GM21526 (cell line): ENCODE results near the gene IGF1R.

Experiments
- ATAC-seq: cut with Tn5 transposase; IDR thresholded peaks from one replicate; pipeline ENCODE4 v1.9.1; 2021; ENCODE audit warnings: moderate library complexity; ENCODE audit not compliant: unreplicated experiment, low FRiP score

IGF1R gene

DNA sequence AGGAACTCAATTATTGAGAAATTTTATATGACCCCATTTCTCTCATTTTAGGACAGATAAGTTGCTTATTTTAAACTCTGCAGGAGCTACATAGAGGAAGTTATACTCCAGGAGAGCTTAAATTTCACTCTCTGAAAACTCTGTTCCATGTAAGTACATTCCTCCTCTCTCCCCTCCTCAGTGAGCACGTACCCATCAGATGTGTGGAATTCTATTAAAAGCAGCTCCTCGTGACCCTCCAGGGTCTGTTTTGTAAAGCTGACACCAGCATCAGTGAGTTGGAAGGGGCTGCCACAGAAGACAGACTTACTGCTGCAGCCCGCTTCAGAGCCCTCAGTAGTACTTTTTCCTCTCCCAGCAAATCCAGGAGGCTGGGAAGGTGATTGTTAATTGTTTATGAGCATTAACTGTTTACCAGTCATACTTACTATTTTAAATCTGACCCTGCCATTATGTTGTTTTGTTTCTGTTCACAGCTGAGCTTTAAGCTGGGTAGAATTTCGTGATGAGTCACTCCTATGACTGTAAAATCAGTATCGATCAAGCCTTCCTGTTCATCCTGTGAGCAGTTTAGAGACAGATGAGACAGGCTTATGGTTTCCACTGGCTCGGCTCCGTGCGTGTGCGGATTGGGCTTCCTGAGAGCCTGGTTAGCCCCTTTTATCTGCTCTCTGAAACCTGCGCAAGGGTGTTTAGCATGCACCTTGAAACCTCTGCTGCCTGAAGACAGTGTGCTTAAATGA is 20.4 kb downstream of the IGF1R start:
- ATAC-seq: peak; percentile 64

DNA sequence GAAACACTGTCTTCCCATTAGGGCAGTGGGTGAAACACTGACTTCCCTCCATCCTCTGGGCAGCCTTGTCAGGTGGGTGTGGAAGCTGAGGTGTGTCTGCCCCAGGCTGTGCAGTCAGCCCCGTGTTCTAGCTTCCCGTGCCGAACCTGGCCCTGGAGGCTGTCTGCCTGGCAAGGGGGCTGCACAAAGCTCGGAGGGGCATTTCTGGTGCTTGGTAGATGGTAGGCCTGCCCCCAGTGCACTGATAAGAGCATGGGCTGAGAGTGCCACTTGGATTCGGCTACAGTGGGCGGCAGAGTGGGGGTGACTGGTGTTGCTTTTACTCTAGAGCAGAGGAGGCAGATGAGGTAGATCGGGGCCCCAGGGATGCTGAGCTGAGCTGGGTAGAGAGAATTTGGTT is 21.3 kb downstream of the IGF1R start:
- ATAC-seq: no peak

DNA sequence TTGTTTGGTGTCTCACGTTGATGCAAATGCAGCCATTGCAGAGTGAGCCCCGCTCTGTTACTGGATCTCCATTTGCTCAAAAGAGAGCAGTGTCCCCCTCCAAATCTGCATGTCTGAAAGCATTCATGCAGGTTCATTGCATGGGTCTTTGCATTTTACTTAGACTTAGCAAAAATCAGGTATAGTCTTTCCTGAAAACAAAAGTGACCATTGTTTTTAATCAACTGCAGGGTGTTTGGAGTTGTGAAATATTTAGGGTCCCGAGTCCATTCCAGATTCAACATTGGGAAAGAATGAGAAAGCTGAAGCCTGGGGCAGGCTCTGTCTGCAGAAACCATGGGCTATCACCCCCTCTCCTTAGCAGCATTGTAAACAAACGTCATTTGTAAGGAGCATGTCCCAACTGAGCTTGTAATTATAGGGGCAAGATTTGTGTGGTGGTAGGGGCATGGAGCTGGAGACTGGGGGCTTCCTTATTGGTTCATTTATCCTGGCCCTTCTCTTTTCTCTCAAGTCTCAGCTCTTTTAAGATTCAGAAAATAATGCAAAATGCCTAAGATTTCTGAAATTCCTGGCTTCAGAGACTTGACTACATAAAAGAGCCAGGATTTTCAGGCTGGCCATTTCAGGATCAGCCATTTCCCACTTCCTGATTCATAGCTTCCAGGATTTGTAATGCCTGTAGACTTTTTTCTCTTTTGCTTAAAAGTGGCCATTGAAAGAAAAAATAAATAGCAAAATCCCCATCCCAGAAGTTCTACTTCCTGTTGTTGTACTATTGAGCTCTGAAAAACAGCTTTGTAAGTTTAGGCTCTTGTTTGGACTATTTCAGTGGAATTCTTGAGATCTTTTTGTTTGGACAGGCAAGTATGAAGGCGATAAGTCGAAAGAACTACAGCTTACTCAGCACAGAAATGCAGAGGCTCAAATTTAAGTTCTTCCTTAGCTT is 23.0 kb downstream of the IGF1R start:
- ATAC-seq: no peak

DNA sequence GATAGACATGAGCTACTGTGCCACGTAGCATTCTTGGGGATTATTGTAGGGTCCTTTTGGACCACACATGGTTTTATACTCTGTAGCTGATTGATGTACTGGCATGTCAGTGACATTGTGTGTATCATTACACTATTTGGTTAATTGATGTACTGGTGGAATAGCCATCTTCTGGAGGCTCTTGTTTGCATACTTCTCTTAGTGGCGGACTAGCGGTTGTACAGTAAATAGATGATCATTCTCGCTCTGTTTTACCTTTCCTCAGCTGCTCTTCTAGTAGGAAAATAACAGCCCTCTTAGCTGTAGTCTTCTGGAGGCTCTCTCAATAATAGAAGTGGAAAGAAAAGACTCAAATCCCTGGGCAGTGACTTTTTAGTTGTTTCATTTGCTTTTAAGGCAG is 24.8 kb downstream of the IGF1R start:
- no peak for ATAC-seq

DNA sequence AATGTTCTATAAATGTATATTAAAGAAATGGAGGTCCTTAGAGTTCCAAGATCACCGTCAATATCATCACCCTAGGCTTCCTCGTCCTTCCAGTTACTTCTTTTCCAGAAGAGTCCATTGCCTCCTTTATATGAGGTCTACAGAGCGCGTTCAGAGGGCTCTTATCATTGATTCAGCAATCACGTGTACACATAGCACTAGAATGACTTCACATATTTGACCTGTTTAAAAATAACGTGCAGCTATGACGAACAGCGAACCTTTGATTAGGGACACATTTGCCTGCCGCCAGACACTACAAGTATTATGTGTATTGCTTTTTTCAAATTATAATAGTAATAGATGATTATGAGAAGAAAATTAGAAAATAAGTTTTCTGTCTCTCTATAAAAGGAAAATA is 26.0 kb downstream of the IGF1R start:
- no peak for ATAC-seq

- ATAC-seq: no peak
Measured at GRCh38 chr15:98676586-98677270, 28.4 kb downstream of the IGF1R start.

DNA sequence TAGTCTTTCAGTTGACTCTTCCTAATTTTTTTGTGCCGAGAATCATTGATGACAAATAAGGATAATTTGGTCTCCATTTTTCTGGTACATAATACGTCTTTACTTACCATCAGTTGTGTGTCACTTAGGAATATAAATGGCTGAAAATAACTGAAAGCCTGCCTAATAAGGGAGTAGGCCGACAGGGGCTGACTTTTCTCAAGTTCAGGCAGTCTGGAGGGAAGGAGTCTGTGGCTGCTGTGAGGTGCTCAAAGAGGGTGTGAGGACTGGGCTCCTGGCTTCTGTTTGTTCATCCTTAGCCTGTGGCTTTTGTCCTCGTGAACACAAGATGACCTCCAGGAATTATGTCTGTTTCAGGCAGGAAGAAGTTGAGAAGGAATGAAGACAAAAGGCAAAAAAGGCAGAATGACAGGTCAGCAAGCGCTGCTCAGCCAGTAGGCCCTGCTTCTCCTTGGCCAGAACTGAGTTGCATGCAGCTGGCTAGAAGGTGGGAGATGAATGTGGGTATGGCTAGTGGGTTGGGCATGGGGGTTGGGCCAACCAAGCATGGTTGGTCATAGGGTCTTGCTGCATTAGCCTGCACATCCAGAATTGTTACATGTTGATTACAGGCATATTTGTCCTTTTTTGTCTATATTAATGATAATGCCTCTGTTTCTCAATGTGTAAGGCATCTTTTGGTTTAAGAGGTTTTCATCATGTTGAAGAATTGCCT is 29.2 kb downstream of the IGF1R start:
- ATAC-seq: no peak

DNA sequence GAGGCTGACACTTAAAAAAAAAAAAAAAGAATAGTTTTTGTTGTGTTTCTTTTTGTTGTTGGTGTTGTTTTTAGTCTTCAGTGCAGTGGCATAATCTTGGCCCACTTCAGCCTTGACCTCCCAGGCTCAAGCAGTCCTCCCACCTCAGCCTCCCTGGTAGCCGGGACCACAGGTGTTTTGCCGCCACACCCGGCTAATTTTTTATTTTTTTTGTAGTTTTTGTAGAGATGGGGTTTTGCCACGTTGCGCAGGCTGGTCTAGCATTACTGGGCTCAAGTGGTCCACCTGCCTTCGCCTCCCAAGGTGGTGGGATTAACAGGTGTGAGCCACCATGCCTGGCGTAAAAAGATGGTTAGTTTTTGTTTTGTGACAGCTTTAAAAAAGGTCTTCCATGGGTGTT is 30.1 kb downstream of the IGF1R start:
- ATAC-seq: no peak

DNA sequence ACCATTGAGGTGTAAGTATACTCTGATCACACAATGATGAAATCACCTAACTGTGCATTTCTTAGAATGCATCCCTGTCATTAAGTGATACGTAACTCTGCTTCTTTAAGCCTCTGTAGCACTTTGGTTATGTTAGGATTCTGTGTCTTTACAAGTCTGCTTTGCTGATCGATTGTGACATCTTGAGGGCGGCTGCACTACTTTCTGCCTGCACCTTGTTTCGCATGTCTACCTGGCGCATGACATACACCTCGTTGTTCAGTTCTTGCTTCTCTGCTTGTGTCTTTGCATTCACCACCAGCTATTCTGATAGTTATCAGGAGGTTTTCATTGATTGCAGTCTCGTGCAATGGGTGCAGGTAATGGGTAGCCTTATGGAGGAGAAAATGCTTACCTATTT is 32.7 kb downstream of the IGF1R start:
- no peak for ATAC-seq

- ATAC-seq: no peak
Measured at GRCh38 chr15:98682992-98683701, 34.8 kb downstream of the IGF1R start.

- no peak for ATAC-seq
Measured at GRCh38 chr15:98683831-98684230, 35.5 kb downstream of the IGF1R start.

DNA sequence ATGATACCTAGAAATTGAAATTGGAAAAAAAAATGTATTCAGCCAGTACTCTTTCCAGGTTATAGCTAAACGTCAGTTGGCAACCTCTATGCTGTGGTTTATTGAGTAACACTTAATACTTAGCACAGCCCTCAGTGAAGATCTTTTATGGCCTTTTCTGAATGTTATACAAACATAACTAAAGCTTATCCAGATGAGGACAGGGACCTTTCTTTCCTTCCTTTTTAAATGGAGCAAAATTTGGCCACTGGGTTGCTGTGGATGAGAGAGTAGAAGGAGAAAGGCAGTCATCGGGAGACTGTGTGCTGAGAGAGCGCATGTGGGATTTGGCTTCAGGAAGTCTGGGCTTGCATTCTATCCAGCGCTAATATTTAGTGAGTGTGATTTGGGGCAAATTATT is 36.1 kb downstream of the IGF1R start:
- ATAC-seq: no peak

DNA sequence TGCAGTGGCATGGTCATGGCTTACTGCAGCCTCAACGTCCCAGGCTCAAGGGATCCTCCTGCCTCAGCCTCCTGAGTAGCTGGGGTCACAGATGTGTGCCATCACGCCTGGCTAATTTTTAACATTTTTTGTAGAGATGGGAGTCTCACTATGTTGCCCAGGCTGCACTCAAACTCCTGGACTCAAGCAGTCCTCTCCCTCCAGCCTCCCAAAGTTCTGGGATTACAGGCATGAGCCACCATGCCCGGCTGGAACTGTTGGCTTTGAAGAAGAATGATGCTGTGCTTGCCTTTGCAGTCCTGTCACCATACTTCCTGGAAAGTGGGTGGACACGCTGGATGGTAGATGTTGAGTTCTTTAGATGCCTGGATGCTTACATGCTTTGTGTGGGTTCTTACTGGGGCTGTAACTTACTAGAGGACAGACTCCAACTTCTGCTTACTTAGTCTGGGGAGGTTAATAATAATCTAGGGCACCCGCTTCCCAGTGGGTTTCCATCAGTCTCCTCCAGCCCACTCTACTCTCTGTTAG is 36.7 kb downstream of the IGF1R start:
- no peak for ATAC-seq

DNA sequence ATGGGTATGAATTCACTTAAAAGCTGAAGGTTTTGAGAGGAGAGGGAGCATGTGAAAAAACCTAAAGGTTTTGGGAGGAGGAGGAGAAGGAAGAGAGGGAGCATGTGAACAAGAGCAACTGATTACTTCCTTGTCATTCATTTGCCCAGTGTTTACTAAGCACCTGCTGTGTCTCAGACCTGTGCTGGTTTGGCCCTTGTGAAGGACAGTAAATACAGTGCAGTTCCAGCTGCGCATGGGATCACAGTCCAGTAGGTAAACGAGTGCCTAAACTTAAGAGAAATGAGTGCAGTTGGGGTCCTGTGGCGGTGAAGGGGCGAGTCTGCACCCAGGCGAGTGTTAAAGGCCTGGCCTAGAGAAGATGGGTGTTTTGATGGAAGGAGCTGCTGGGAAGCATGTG is 38.6 kb downstream of the IGF1R start:
- ATAC-seq: no peak

DNA sequence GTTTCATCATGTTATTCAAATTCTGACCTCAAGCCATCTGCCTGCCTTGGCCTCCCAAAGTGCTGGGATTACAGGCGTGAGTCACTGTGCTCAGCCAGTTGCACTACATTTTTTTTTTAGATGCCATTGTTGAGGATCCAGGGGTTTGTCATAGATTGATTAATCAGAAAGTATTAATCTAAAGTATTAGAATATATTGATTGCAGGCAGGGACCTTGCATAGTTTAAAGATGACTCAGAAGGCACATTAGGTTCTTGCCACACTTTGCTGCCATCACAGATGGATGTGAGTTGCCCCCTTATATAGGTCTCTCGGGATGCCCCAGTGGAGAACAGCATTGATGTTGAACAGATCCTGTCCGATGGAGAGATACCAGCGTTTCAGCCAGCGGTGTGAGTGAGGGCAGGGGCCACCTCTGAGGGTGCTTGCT is 41.1 kb downstream of the IGF1R start:
- no peak for ATAC-seq

DNA sequence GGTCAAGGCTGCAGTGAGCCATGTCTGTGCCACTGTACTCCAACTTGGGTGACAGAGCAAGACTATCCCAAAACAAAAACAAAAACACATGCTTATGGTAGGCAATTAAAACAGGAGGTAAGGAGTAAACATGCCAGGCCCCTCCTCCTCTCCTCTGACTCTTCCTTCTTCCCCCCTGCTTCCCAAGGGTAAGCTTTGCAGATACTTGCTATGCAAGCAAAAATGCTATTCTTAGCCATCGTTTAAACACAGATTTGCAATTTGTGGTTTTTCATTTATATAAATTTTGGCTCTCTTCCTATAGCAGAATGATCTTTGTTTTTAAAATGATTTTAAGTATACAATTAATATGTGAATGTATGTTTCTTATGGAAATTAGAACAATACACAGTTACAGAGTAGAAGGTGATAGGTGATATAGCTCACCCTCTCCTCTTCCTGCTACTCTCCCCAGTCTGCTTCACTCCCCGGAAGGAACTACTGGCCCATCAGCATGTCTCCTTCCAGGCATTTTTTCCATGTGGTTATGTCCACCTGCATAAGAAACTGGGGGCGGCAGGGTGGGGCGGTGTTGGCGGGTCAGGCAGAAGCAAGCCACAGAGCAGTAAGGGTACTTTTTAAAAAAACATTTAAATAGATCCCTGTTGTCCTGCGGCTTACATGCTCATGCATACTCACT is 42.1 kb downstream of the IGF1R start:
- no peak for ATAC-seq

DNA sequence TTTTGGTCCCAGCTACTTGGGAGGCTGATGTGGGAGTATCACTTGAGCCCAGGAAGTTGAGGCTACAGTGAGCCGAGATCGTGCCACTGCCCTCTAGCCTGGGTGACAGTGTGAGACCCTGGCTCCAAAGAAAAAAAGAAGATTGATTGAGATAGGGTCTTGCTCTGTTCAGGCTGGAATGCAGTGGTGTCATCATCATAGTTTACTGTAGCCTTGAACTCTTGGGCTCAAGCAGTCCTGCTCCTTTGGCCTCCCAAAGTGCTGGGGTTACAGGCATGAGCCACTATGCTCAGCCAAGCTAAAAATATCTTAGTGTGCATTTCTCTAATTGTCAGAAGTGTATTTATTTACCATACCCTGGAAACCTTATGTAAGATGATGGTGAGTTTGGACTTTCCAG is 43.9 kb downstream of the IGF1R start:
- ATAC-seq: no peak

DNA sequence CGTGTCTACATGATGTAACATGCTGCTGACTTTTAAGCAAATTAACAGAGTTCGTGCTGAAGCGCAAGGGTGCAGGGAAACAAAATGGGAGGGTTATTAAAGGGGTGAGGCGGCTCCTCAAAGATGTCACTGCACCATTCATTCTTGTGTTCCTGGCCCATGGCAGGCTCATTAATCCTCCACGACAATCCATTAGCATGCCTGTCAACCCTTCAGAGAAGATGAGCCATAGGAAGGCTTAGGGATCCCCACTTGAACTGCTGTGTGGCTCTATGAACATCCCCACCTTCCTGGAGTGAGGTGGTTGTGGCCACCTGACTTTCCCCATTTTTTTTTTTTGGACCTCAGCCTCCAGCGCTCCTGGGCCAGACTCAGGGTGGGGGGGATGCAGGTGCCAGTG is 45.8 kb downstream of the IGF1R start:
- ATAC-seq: no peak

DNA sequence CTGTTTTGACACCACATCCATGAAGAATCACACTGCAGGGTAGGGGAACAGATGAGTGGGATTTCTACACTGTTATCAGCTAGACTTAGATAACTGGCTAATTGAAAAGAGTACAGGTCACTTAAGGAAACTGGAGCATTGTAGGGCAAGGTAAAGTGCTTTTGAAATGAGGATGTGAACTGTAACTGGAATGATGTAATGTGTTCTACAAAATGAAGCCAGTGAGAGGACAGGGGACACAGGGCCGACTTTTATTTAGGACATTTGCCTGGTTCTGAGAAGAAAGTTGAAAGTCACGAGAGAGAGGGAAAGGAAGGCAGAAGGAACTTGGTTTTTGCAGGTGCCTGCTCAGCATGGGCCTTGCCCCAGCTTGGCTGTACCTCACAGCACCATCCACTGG is 50.5 kb downstream of the IGF1R start:
- ATAC-seq: no peak
